ENCODE data around the gene KCNIP1.

KCNIP1 gene

GRCh38 chr5:170597872-170598271 lies 94.1 kb downstream of the KCNIP1 start:
- DNase-seq (ENCODE audit: low spot score): peak; percentile 38

GRCh38 chr5:170599756-170600155 lies 95.9 kb downstream of the KCNIP1 start:
- no peak for DNase-seq (ENCODE audit: low spot score)

DNA sequence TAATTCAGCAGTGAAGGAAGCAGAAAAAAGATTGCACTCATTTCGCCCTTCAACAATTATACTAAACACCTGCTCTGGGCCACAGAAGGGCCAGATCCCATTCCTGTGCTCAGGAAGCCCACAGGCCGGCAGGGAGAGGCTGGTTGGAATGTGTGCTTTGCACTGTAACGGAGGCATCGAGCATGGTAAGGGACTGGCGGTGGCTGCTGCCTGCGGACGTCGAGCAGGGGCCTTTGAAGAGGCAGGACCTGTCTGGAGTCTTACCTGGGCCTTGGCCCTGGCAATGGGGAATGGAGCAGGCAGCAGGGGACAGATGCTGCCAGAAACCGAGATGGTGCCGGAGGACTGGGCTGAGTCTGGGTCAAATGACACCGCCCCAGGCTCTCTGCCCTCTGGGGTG lies 97.8 kb downstream of the KCNIP1 start:
- no peak for DNase-seq (ENCODE audit: low spot score)

- no peak for DNase-seq (ENCODE audit: low spot score)
These were observed 99.3 kb downstream of the KCNIP1 start for GRCh38 chr5:170603109-170603508.

DNA sequence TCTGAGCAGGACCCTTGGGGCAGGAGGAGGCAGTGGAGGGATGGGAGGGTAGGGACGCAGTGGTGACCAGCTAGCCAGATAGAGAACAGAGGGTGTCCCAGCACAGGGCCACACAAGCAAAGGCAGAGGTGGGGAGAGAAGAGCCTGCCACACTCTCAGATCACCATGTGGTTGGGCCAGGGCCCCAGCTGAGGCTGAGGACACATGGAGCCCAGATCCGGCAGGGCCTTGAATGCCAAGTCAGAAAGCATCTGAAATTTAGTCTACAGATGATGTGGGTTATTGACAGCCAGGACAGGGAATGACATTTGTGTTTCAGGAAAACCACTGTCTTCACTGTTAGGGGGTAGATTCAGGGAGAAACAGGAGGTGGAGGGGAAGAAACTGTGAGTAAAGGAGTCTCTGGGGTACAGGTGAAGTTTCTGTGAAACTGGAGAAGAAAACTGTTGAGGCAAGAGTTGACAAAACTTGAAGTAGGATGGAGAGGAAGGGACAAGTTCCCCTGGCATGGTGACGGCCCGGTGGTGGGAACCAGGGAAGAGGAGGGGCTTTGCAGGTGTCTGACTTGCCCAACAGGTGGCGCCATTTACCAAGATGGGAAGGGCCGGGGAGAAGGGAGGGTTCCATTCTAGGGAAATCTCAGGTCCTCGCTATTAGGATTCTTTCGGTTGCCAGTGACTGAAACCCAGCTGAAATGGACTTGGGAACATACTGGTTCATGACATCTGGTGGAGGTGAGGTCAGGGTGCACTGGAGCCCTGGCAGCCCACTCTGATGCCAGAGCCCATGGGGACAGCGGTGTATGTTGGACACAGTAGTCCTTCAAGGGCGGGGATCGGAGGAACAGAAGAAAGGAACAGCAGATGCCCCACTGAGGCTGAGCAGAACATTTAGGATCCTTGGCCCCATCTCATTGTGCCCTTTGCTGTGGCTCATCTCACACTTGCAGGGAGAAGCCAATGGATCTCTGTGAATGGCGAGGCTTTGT lies 100.1 kb downstream of the KCNIP1 start:
- peak; percentile 59 for DNase-seq (ENCODE audit: low spot score)

DNA sequence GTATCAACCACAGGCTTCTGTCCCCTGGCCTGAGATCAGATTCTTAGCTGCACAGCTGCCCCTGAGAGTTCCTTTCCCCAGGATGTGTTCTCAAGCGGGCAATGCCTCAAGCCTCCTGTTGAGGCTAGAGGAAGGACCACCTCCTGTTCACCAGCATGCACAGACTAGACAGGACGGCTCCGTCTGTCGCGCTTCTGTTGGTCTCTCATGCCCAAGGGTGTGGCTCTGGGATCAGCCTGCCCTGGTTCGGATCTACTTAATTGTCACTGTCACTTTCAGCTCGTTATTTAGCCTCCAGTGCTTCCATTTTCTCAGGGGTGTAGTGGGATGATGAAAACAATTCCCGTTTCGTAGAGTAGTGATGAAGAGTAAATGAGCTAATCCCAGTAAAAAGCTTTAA lies 103.1 kb downstream of the KCNIP1 start:
- no peak for DNase-seq (ENCODE audit: low spot score)

- DNase-seq (ENCODE audit: low spot score): no peak
These were observed 107.8 kb downstream of the KCNIP1 start for GRCh38 chr5:170611449-170612090.

- DNase-seq (ENCODE audit: low spot score): no peak
These were observed 108.4 kb downstream of the KCNIP1 start for GRCh38 chr5:170612256-170612678.

- no peak for DNase-seq (ENCODE audit: low spot score)
These were observed 110.3 kb downstream of the KCNIP1 start for GRCh38 chr5:170614065-170614490.

DNA sequence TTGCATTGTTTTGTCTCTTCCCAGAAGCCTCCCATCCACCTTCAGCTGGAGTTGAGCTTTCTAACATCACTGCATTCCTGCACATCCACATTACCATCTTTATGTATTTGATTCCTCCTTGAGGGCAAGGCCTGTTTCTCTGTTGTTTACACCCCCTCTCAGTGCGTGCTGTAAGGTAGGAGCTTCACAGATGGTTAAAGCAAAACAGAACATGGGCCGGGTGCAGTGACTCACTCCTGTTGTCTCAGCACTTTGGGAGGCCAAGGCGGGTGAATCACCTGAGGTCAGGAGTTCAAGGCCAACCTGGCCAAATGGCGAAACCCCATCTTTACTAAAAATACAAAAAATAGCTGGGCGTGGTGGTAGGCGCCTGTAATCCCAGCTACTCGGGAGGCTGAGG lies 110.9 kb downstream of the KCNIP1 start:
- DNase-seq (ENCODE audit: low spot score): no peak

DNA sequence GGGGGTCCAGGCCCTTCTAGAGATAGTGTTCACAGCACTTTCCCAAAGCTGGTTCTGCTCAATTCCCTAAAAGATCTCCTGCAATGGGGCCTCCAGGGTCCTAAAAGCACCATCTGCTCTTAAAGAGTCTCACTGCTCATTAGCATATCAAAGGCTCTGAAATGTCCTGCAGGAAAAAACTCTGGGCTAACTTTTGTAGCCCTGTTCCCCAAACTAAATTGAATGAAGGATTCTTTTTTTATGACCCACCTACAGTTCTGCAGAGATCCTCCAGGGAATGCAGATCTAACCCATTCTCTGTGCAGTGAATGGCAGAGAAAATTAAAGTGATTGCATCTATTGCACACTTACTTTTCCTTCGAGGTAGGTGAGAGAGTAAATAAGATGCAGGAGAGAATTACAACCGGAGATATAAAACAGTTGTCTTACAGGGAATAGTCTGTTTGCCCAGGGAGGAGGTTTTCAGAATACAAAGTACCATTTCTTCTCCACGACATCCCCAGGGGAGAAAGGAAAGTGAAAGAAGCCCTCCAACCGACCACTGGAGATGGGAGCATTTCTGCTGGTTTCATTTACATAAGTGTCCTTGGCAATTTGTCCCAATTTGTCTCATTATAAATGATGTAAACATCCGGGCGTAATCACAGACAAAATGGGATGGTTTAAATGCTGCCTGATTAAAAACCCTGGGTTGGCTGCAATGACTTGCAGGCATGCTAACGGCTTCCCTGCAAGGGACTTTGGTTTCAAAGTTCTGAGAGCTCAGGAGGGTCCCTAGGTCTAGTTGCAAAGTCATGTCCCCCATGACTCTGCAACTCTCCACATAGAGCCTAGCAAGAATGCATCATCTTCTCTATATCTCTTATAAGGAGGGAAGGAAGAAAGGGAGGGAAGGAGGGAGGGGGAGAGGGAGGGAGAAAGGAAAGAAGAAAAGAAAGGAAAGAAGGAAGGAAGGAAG lies 114.0 kb downstream of the KCNIP1 start:
- DNase-seq (ENCODE audit: low spot score): no peak

- DNase-seq (ENCODE audit: low spot score): no peak
These were observed 116.0 kb downstream of the KCNIP1 start for GRCh38 chr5:170619869-170620268.

- DNase-seq (ENCODE audit: low spot score): no peak
These were observed 119.1 kb downstream of the KCNIP1 start for GRCh38 chr5:170622933-170623332.

GRCh38 chr5:170623576-170624181 lies 119.9 kb downstream of the KCNIP1 start:
- peak; percentile 81 for DNase-seq (ENCODE audit: low spot score)

- no peak for DNase-seq (ENCODE audit: low spot score)
These were observed 121.7 kb downstream of the KCNIP1 start for GRCh38 chr5:170625221-170626165.

DNA sequence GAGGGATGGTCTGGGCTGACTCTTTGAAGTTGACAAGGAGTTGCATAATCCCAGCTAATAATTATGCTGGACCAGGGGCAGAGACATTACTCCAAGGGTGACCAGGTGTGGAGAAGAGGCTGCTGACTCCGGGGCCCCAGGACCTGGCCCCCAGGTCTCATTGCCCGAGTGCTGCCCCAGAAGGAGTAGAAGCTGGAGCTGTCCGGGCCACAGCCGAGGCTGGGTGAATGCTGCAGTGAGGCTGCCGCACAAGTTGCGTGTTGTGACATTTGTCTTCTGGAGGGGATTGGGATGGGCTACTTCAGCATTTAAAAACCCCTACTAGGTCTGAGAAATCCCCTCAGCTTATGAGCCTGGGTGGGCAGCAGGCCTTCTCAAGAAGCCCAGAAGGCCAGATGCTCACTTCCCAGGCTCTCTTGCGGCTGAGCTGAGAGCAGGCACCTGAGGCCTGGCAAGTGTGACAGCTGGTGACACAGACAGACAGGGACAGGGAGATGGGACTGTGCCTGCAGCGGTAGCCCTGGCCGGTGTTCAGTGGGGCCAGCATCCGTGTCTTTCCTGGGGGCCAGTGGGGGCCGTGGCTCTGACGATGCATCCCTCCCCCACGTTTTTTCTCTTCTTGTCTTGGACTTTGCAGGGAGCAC lies 122.8 kb downstream of the KCNIP1 start:
- no peak for DNase-seq (ENCODE audit: low spot score)

- no peak for DNase-seq (ENCODE audit: low spot score)
These were observed 123.5 kb downstream of the KCNIP1 start for GRCh38 chr5:170627271-170627670.

DNA sequence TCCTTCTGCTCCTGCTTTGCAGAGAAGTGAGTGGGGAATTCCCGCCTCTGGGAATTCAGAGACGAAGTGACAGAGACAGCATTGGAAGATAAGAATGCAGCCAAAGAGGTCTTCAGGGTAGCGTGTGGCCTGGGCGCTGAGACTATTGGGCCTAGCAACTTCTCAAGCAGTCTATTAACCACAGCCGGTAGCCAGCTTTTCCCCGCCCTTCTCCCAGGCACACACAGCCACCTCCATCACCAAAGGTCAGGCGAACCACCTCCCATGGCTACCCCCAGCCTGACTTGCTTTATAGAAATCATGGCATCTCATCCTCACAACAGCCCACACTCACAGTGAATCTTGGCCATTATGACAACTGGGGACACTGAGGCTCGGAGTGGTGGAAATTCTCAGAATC lies 124.2 kb downstream of the KCNIP1 start:
- no peak for DNase-seq (ENCODE audit: low spot score)

DNA sequence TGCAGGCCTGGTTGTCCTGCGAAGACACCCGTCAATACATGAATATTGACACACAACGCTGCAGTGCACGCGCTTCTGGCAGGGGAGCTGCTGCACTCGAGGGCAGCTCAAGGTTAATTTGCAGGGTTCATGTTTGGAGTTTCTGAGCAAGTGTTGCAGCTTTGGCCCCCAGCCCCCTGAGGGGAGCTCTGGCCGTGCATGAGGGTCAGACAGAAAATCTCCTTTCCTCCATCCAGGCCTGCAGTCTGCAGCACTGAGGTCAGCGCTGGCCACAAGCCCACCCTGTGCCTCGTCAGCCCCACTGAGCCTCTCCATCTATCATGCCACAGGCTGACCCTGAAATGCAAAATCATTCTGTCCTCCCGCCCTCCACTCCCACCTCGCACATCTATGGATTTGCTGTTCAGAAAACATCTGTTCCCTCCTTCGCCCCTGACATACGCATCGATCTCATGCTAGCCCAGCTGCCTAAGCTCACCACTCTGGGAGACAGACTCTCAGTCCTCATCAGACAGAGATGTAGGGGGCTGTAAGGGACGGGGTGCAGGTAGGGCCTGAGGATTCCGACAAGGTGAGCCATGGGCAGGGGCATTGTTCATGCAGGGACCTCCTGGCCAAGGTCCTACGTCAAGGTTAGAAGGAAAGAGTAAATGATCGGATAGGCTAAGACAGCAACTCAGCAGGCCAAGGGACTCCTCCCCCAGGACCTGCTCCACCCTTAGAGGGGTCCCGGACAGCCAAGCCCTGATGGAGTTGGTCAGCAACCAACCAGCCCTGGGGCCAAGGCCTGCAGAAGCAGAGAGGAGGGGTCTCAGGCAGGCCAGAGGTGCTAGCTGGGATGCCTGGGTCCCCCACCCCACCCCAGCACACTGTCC lies 125.1 kb downstream of the KCNIP1 start:
- no peak for DNase-seq (ENCODE audit: low spot score)
